B cell (primary cell): Measurements from ENCODE around the gene TTC23L. TPM values are rescaled to one million over a fixed set of nuclear protein-coding genes. Genes with fewer than 3 reads are reported as not detected.

Source experiments
- ATAC-seq: fragments of 200-7000 bp; cut with Tn5 transposase; one replicate; pipeline ENCODE4 v1.10.0; 2021; ENCODE audit warnings: low read depth, mild to moderate bottlenecking, moderate number of reproducible peaks, moderate library complexity
- CTCF ChIA-PET: fragments of 350-600 bp; sonication (Branson Sonifier 250); formaldehyde crosslinking; loops from one replicate; lab custom pipeline; 2021; ENCODE audit warnings: antibody characterized with exemption, inconsistent platforms; lab: Charles Lee
- POLR2A ChIA-PET: fragments of 350-600 bp; sonication (Branson Sonifier 250); formaldehyde crosslinking; loops from one replicate; lab custom pipeline; 2021; ENCODE audit warnings: antibody characterized with exemption; lab: Charles Lee
- DNase-seq: peaks from one replicate; pipeline ENCODE4 v3.0.0; 2013
- H2AFZ ChIP-seq: 2 replicates; pipeline ENCODE4 v1.6.1; 2012; ENCODE audit warnings: mild to moderate bottlenecking, low read depth, low read length; ENCODE audit not compliant: insufficient read depth, poor library complexity, severe bottlenecking
- H3K27ac ChIP-seq, 2 donors: 1 replicate in 1 of 2; 2 replicates in 1 of 2; pipeline ENCODE4 v1.5.1; 2012 to 2013; ENCODE audit warnings: low read length in 2 of 2, mild to moderate bottlenecking in 2 of 2, moderate library complexity in 1 of 2
- H3K27me3 ChIP-seq, 4 experiments: fragments of 200-600 bp in 1 of 4; sonication (generic) in 1 of 4; replicated peaks in 1 of 4; 1 replicate in 2 of 4; 2 replicates in 2 of 4; pipeline versions ENCODE4 v1.6.1 to v1.7.0; 2013 to 2016; ENCODE audit warnings: low read length in 3 of 4, mild to moderate bottlenecking in 2 of 4, mixed read lengths in 1 of 4, moderate library complexity in 1 of 4; ENCODE audit not compliant: insufficient read depth in 4 of 4, control insufficient read depth in 3 of 4; ENCODE audit errors: control extremely low read depth in 1 of 4
- H3K36me3 ChIP-seq, 2 experiments: replicated peaks in 1 of 2; 1 replicate in 1 of 2; 2 replicates in 1 of 2; pipeline versions ENCODE4 v1.6.1 to v1.7.1; 2013; ENCODE audit warnings: low read length in 1 of 2; ENCODE audit not compliant: insufficient read depth in 2 of 2, control insufficient read depth in 1 of 2; ENCODE audit errors: control extremely low read depth in 1 of 2, extremely low read depth in 1 of 2
- H3K4me1 ChIP-seq, 2 donors: fragments of 200-600 bp in 1 of 2; sonication (generic) in 1 of 2; 1 replicate in 1 of 2; 2 replicates in 1 of 2; pipeline versions ENCODE4 v1.5.1 to v1.6.1; 2013 to 2017; ENCODE audit warnings: low read length in 2 of 2; ENCODE audit not compliant: control insufficient read depth in 2 of 2, insufficient read depth in 2 of 2
- H3K4me2 ChIP-seq: replicated peaks from 2 replicates; pipeline ENCODE3; 2012; ENCODE audit warnings: mild to moderate bottlenecking, low read depth, low read length; ENCODE audit not compliant: poor library complexity, severe bottlenecking
- H3K4me3 ChIP-seq, 5 experiments: fragments of 200-600 bp in 1 of 5; sonication (generic) in 1 of 5; 1 replicate in 3 of 5; 2 replicates in 2 of 5; pipeline versions ENCODE4 v1.5.1 to v1.7.0; 2011 to 2016; ENCODE audit warnings: low read length in 4 of 5, mild to moderate bottlenecking in 4 of 5, low read depth in 2 of 5, control low read depth in 1 of 5, moderate library complexity in 1 of 5; ENCODE audit not compliant: insufficient read depth in 1 of 5; ENCODE audit errors: control extremely low read depth in 1 of 5, extremely low read depth in 1 of 5
- H3K79me2 ChIP-seq: fragments of 200-600 bp; sonication (generic); one replicate; pipeline ENCODE4 v1.6.0; 2016; ENCODE audit warnings: low read length; ENCODE audit not compliant: control insufficient read depth, insufficient read depth
- H3K9ac ChIP-seq: fragments of 200-600 bp; sonication (generic); 2 replicates; pipeline ENCODE4 v1.6.1; 2017; ENCODE audit warnings: mild to moderate bottlenecking, low read length, moderate library complexity
- H3K9me3 ChIP-seq, 3 donors: one replicate each; pipeline versions ENCODE4 v1.6.1 to v1.7.1; 2013; ENCODE audit warnings: low read length in 2 of 3; ENCODE audit not compliant: control insufficient read depth in 2 of 3, insufficient read depth in 1 of 3; ENCODE audit errors: control extremely low read depth in 1 of 3
- H4K20me1 ChIP-seq: 2 replicates; pipeline ENCODE4 v1.6.0; 2012; ENCODE audit warnings: mild to moderate bottlenecking, low read length; ENCODE audit not compliant: insufficient read depth, control insufficient read depth, poor library complexity, severe bottlenecking
- H3K27ac Mint-ChIP-seq: one replicate; pipeline ENCODE4 v1.8.0; 2021; ENCODE audit warnings: mixed read lengths
- H3K27me3 Mint-ChIP-seq: one replicate; pipeline ENCODE4 v1.8.0; 2021; ENCODE audit warnings: mixed read lengths
- H3K4me1 Mint-ChIP-seq: one replicate; pipeline ENCODE4 v1.8.0; 2021; ENCODE audit warnings: mixed read lengths
- H3K4me3 Mint-ChIP-seq: one replicate; pipeline ENCODE4 v1.8.0; 2021; ENCODE audit warnings: mixed read lengths
- H3K9me3 Mint-ChIP-seq: one replicate; pipeline ENCODE4 v1.8.0; 2022; ENCODE audit warnings: mixed read lengths; ENCODE audit not compliant: insufficient read depth
- EZH2 ChIP-seq: IDR thresholded peaks from 2 replicates; pipeline ENCODE4 v1.6.1; 2012; ENCODE audit warnings: borderline replicate concordance, low read depth, mild to moderate bottlenecking, moderate library complexity, low read length; ENCODE audit not compliant: insufficient read depth, poor library complexity, severe bottlenecking
- WGBS: methylation state at CpG from one replicate; pipeline ENCODE4 v1.1.5; 2013; ENCODE audit warnings: missing lambda C conversion rate; ENCODE audit not compliant: insufficient coverage; 5-methylcytosine and 5-hydroxymethylcytosine counted together
- intact Hi-C: fragments of 100-400 bp; cut with micrococcal nuclease; formaldehyde crosslinking; loops from one replicate; pipeline ENCODE4 v1.10.0; 2022
- polyA plus RNA-seq: library from polyadenylated mRNA; depleted of rRNA; stranded (reverse); fragments of >200 nt; gene quantifications from 2 replicates; pipeline ENCODE4 v1.2.3, GENCODE V29; 2012
- total RNA-seq, 2 donors: library from RNA; stranded (reverse); fragments of 120-200 nt in 1 of 2; gene quantifications; 1 replicate in 1 of 2; 2 replicates in 1 of 2; pipeline versions ENCODE4 v1.2.3 to v1.2.4, GENCODE V29; 2013 to 2022
- TF ChIP-seq, protein P1 (sequence below): fragments of 200-600 bp; IDR thresholded peaks from one replicate; pipeline ENCODE4 v1.8.0; 2022; ENCODE audit warnings: antibody characterized with exemption, mild to moderate bottlenecking

The TTC23L gene
- total and polyA plus RNA-seq, 2 donors (not counting 1 experiment from before 2014, with no cell fraction given): 0.03 to 0.15 TPM

DNA sequence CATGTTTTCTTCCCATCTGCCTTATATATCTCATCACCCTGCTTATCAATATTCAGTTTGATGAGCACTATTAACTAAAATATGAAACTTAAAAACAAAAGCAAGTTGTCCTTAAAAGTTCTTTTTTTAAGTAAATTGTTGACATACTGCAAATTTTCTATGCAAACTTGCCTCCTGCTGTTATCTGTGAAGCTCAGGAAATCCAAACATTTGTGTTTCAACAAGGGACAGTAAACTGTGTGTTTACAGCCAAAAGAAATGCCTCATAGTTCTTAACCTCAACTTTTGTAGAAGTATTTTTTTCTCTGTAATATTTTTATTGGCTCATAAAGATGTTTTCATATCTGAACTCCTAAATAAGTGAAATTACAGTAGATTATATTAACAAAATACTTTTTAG, 7.7 kb upstream of the TTC23L start:
- no peak overlapping the region for H3K4me3 ChIP-seq
- H3K9me3 ChIP-seq: no peaks in the 10 kb centered on the region
- CTCF ChIA-PET: no interaction called here
- Mint-ChIP-seq H3K27ac (no peak overlapping the region), H3K4me1 (peaks cover 7% of the 10 kb centered on the region), H3K27me3 (peaks cover 4% of the 10 kb centered on the region), H3K4me3 (no peak overlapping the region), H3K9me3 (no peaks in the 10 kb centered on the region)
- intact Hi-C loops: no loop called here
- H3K27me3 ChIP-seq: no peaks in the 10 kb centered on the region
- no peaks in the 10 kb centered on the region for H4K20me1 ChIP-seq
- ATAC-seq: no peak
- H3K9ac ChIP-seq: no peak overlapping the region
- H3K4me1 ChIP-seq: peaks cover 0 to 3% of the 10 kb centered on the region in 2 donors
- TF ChIP-seq, protein P1, sequence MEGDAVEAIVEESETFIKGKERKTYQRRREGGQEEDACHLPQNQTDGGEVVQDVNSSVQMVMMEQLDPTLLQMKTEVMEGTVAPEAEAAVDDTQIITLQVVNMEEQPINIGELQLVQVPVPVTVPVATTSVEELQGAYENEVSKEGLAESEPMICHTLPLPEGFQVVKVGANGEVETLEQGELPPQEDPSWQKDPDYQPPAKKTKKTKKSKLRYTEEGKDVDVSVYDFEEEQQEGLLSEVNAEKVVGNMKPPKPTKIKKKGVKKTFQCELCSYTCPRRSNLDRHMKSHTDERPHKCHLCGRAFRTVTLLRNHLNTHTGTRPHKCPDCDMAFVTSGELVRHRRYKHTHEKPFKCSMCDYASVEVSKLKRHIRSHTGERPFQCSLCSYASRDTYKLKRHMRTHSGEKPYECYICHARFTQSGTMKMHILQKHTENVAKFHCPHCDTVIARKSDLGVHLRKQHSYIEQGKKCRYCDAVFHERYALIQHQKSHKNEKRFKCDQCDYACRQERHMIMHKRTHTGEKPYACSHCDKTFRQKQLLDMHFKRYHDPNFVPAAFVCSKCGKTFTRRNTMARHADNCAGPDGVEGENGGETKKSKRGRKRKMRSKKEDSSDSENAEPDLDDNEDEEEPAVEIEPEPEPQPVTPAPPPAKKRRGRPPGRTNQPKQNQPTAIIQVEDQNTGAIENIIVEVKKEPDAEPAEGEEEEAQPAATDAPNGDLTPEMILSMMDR: no peak
- TF ChIP-seq EZH2: no peak
- no peaks in the 10 kb centered on the region for H3K79me2 ChIP-seq
- DNase-seq: no peak
- H2AFZ ChIP-seq: no peak overlapping the region
- H3K27ac ChIP-seq: no peak overlapping the region
- POLR2A ChIA-PET: no interaction called here
- H3K36me3 ChIP-seq: no peaks in the 10 kb centered on the region
- no peak overlapping the region for H3K4me2 ChIP-seq

- Mint-ChIP-seq H3K4me3 (no peak overlapping the region), H3K4me1 (peaks cover 7% of the 10 kb centered on the region), H3K27me3 (peaks cover 4% of the 10 kb centered on the region), H3K27ac (no peak overlapping the region), H3K9me3 (no peaks in the 10 kb centered on the region)
- intact Hi-C loops: no loop called here
- Histone ChIP-seq H3K4me3 (no peak overlapping the region), H4K20me1 (no peaks in the 10 kb centered on the region), H3K27me3 (no peaks in the 10 kb centered on the region), H3K36me3 (no peaks in the 10 kb centered on the region), H3K9me3 (no peaks in the 10 kb centered on the region), H3K4me1 (peaks cover 0 to 3% of the 10 kb centered on the region in 2 donors), H3K79me2 (no peaks in the 10 kb centered on the region), H3K9ac (no peak overlapping the region), H3K4me2 (no peak overlapping the region), H3K27ac (no peak overlapping the region), H2AFZ (no peak overlapping the region)
- ChIA-PET CTCF (interaction anchor here (0.7 kb wide), 1 partner anchor 22 kb away, joined by 3 read pairs; no protein-coding TSS in a partner anchor), POLR2A (no interaction called here)
- no peak for ATAC-seq
- no peak for DNase-seq
- TF ChIP-seq, protein P1: no peak
- no peak for TF ChIP-seq EZH2
- no CpG with 5 or more reads among the region's 5 CpGs for WGBS
These were observed 6.4 kb upstream of the TTC23L start for GRCh38 chr5:34832568-34832967.
